ENCODE measurements around the gene SPTSSA. TPM values are rescaled to one million over a fixed set of nuclear protein-coding genes. Genes with fewer than 3 reads are reported as not detected.

SPTSSA gene
- total RNA-seq, 1 donor, result 21.1 TPM

DNA sequence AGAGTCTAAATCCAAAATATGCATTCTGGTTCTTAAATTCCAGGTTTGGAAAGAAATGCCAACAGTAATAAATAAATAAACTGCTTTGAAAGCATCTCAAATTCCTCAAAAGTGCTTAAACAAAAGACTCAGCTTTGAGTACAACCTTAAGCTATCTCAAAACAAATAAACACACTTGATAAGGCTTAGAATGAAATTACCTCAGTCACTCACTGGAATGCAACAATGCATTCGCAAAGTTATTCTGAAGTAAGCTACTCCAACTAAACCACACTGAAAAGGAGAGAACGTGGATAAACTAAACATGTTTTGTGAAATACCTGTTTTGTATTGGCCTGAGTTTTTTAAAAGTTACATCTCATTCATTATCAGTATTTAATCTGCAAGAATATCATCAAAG is 1.2 kb downstream of the SPTSSA start:
- H3K4me3 ChIP-seq (ENCODE audit: low read depth, low read length), result peak overlapping the region; percentile 77
- TF ChIP-seq, protein P1, sequence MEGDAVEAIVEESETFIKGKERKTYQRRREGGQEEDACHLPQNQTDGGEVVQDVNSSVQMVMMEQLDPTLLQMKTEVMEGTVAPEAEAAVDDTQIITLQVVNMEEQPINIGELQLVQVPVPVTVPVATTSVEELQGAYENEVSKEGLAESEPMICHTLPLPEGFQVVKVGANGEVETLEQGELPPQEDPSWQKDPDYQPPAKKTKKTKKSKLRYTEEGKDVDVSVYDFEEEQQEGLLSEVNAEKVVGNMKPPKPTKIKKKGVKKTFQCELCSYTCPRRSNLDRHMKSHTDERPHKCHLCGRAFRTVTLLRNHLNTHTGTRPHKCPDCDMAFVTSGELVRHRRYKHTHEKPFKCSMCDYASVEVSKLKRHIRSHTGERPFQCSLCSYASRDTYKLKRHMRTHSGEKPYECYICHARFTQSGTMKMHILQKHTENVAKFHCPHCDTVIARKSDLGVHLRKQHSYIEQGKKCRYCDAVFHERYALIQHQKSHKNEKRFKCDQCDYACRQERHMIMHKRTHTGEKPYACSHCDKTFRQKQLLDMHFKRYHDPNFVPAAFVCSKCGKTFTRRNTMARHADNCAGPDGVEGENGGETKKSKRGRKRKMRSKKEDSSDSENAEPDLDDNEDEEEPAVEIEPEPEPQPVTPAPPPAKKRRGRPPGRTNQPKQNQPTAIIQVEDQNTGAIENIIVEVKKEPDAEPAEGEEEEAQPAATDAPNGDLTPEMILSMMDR (IDR thresholded peaks at IDR 0.05; ENCODE audit: insufficient read depth, low read length), result no peak
- DNase-seq (ENCODE audit: low read depth), result peak; percentile 89

DNA sequence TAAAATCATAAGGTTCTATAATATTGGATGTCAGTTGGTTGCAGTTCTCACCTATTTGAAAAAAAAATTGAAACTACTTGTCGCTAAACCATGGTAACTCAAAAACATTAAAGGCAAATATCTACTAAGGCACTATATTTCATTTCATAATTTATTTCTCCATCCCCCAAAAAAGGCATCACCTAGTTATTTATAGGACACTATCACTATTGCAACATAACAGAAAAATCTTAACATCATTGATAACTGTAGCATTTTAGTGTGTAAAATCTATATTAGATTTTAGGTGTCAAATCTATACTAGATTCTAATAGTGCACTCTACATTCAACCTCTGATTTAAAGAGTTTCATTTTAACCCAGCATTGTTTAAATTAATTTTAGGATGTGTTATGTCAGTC is 1.7 kb downstream of the SPTSSA start:
- no peak for DNase-seq (ENCODE audit: low read depth)
- TF ChIP-seq, protein P1 (IDR thresholded peaks at IDR 0.05; ENCODE audit: insufficient read depth, low read length), result no peak
- peak overlapping the region; percentile 77 for H3K4me3 ChIP-seq (ENCODE audit: low read depth, low read length)

DNA sequence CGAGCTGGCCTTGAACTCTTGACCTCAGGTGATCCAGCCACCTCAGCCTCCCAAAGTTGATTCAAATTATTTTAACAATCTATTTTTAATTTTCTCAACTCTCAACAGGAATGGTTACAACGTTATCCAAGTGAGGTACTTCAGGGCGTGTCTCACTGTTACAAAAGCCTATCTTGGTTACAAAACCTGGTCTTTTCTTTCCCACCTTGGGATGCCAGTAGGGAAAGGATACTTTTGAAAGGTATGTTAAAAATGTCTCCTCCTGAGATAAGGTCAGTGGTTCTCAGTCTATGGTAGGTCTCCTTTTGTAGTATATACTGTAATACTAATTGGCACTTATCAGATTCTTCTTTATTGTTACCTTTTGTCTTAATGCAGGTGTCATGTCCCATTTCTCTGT is 4.9 kb downstream of the SPTSSA start:
- TF ChIP-seq, protein P1 (IDR thresholded peaks at IDR 0.05; ENCODE audit: insufficient read depth, low read length), result no peak
- no peak for DNase-seq (ENCODE audit: low read depth)

DNA sequence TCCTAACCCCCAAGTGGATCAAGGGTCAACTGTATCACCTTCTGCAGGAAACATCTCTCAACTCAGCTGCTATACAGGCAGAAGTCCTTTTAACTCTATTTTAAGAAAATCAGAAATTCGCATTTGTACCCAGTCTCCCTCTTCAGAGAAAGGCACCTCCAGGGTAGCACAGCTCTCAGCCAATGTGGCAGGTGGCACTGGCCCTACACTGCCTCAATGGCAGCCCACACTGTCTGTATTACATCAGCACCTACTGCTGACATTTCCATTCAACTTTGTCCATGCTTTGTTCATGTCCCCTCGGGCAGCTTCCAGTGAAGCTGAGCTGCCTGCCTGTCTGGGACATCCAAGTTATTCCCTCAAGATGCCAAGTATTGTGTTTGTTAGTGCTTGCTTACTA is 8.8 kb downstream of the SPTSSA start:
- DNase-seq (ENCODE audit: low read depth), result no peak
- no peak overlapping the region for H3K4me3 ChIP-seq (ENCODE audit: low read depth, low read length)
- TF ChIP-seq, protein P1 (IDR thresholded peaks at IDR 0.05; ENCODE audit: insufficient read depth, low read length), result no peak

More for the DNA sequence above, 4.9 kb downstream of the SPTSSA start:
- no peak overlapping the region for H3K4me3 ChIP-seq (ENCODE audit: low read depth, low read length)

DNA sequence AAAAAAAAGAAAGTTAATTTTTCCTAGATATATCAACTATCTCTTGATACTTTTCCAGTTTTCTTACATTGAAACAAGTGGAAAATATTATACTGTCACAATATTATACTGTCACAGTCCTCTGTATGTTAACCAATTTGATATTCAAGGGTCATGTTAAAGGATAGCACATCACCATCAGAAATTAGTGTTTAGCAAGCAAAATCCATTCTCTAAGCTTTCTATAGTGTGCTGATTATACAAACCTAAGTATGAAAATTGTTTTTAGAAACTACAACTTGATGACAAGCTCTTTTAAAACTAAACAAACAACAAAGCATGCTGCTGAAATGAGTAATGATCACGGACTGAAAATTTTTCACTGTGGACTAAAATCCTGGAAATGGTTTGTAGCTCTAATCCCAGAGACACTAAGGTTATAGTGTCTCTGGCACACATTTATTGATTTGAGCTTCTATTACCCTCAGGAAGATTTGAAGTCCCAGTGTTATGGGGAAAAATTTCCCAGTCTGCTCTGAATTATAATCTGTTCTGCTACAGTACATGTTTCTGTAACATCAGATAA is 9.7 kb downstream of the SPTSSA start:
- no peak for DNase-seq (ENCODE audit: low read depth)
- TF ChIP-seq, protein P1 (IDR thresholded peaks at IDR 0.05; ENCODE audit: insufficient read depth, low read length), result no peak
- H3K4me3 ChIP-seq (ENCODE audit: low read depth, low read length), result no peak overlapping the region

DNA sequence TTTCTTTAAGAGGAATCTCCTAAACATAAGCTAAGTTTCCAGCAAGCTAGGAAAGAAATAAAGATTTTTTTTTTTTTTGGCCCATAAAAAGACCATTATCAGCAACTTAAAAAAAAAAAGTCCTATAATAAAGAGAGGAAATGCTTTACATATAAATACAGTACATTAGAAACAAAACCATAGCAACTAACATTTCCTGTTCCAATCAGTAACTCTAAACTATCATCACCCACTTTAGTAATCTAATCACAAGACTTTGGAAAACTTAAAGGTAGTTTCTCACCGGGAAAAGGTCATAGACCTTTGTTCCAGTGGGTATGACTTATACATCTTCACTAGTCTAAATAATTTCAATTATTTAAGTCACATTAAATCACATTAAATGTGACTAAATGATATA is 11.1 kb downstream of the SPTSSA start:
- DNase-seq (ENCODE audit: low read depth), result no peak
- TF ChIP-seq, protein P1 (IDR thresholded peaks at IDR 0.05; ENCODE audit: insufficient read depth, low read length), result no peak
- no peak overlapping the region for H3K4me3 ChIP-seq (ENCODE audit: low read depth, low read length)

DNA sequence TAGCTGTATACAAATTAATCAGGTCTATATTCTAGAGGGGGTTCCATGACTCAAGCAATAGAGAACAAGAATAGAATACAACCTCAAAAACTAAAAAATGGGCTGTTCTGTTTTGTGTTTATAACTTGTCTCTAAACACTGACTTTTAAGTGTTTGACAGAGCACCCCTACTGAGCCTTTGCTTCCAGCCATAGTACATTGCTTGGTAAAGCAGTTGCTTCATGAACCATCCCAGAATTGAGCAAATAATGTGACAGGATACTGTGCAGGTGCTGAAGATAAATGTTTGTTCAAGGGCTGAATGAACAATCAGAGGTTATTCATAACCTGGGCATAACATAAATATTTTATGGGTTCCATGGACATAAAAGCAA is 11.5 kb downstream of the SPTSSA start:
- TF ChIP-seq, protein P1 (IDR thresholded peaks at IDR 0.05; ENCODE audit: insufficient read depth, low read length), result no peak
- no peak for DNase-seq (ENCODE audit: low read depth)
- H3K4me3 ChIP-seq (ENCODE audit: low read depth, low read length), result no peak overlapping the region

All from fibroblast of the aortic adventitia (primary cell).